GM12892 (cell line): ENCODE data around the gene KIAA1958.

Experiments used
- POLR2A ChIP-seq: IDR thresholded peaks from 2 replicates; pipeline ENCODE4 v1.6.1; 2011; ENCODE audit warnings: low read depth, low read length, control low read depth
- POLR2AphosphoS5 ChIP-seq: IDR thresholded peaks from 2 replicates; pipeline ENCODE4 v1.6.1; 2011; ENCODE audit warnings: low read depth, low read length, control low read depth

GRCh38 chr9:112462855-112463254 lies 23.8 kb upstream of the KIAA1958 start:
- TF ChIP-seq POLR2A = no peak
- TF ChIP-seq POLR2AphosphoS5 = no peak
